ENCODE results near the gene NUMBL. TPM values are rescaled to one million over a fixed set of nuclear protein-coding genes. Genes with fewer than 3 reads are reported as not detected.

NUMBL gene
- total and polyA plus RNA-seq, 2 of the 8 experiments (the other 6 are each of a cell fraction or from before 2014, with no cell fraction given): 13.5 to 24.8 TPM

DNA sequence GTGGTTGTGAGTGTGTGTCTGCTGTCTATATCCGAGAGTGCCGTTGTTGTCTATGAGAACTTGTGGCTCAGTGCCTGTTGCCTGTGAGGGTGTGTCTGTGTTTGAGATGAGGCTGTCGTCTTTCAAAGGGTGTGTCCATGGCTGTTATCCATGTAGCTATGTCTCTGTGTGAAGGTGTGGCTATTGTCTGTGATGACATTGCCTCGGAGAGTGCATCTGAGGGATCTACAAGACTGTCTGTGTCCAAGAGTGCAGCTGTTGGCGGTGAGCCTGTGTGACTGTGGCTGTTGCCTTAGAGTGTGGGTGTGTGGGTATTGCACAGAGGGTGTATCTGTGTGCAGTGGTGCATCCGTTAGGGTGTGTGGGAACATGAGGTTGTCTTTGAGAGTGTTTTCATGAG is 4.9 kb downstream of the NUMBL start (continued):
- TF ChIP-seq EGR1 (IDR thresholded peaks at IDR 0.05; ENCODE audit: borderline replicate concordance, low read depth, low read length) (no peak), SIRT6 (IDR thresholded peaks at IDR 0.05; ENCODE audit: low read length) (no peak), KDM1A (IDR thresholded peaks at IDR 0.05; ENCODE audit: borderline replicate concordance, low read length) (no peak)
